ENCODE results near the gene DFFB.

GRCh38 chr1:3925256-3925655 lies 68.0 kb downstream of the DFFB start:
- TF ChIP-seq EZH2 (IDR thresholded peaks at IDR 0.05; ENCODE audit: borderline replicate concordance, low read depth, low read length, severe bottlenecking) (no peak), POLR2AphosphoS5 (IDR thresholded peaks at IDR 0.05; ENCODE audit: insufficient read depth, low read depth, low read length) (no peak), POLR2A (IDR thresholded peaks at IDR 0.05; ENCODE audit: low read depth, low read length) (no peak), JUN (IDR thresholded peaks at IDR 0.05; ENCODE audit: borderline replicate concordance, insufficient read depth, insufficient read length, low read depth) (no peak), FOS (IDR thresholded peaks at IDR 0.05; ENCODE audit: borderline replicate concordance, insufficient read depth, low read length) (no peak)
- TF ChIP-seq, protein P1, sequence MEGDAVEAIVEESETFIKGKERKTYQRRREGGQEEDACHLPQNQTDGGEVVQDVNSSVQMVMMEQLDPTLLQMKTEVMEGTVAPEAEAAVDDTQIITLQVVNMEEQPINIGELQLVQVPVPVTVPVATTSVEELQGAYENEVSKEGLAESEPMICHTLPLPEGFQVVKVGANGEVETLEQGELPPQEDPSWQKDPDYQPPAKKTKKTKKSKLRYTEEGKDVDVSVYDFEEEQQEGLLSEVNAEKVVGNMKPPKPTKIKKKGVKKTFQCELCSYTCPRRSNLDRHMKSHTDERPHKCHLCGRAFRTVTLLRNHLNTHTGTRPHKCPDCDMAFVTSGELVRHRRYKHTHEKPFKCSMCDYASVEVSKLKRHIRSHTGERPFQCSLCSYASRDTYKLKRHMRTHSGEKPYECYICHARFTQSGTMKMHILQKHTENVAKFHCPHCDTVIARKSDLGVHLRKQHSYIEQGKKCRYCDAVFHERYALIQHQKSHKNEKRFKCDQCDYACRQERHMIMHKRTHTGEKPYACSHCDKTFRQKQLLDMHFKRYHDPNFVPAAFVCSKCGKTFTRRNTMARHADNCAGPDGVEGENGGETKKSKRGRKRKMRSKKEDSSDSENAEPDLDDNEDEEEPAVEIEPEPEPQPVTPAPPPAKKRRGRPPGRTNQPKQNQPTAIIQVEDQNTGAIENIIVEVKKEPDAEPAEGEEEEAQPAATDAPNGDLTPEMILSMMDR (IDR thresholded peaks at IDR 0.05; ENCODE audit: extremely low read depth in 1 of 2, insufficient read depth in 1 of 2, low read depth in 1 of 2, low read length in 2 of 2), result no peak
- TF ChIP-seq, protein P2, sequence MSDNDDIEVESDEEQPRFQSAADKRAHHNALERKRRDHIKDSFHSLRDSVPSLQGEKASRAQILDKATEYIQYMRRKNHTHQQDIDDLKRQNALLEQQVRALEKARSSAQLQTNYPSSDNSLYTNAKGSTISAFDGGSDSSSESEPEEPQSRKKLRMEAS (IDR thresholded peaks at IDR 0.05; ENCODE audit: insufficient read depth, insufficient read length), result no peak
